ENCODE measurements around the gene EIF4EBP3.

DNA sequence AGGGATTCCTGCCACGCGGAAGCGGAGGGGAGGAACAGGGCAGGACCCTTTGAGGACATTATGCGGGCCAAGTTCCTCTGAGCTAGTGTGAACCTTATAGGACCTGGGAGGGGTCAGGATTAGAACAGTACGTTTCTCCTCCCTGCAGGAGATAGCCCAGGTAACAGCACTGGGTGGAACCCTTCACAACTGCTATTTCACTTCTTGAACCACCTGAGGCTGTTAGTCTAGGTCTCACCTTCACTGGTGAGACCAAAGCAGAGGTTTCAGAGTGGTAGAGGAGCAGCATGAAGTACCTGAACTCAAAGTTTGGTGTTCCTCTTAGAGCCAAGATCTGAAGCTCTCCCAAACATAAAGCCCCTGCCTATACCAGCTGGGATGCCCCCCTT is 832 bp downstream of the EIF4EBP3 start:
- TF ChIP-seq POLR2AphosphoS5 (IDR thresholded peaks at IDR 0.05; ENCODE audit: low read depth, low read length) = no peak
- TF ChIP-seq TAF1 (IDR thresholded peaks at IDR 0.05; ENCODE audit: borderline replicate concordance, insufficient read depth, low read length) = no peak
- no peak for TF ChIP-seq SIN3A (IDR thresholded peaks at IDR 0.05; ENCODE audit: borderline replicate concordance, insufficient read depth, low read length)

Data from PFSK-1 (cell line).